Uterus (tissue), 2 donors: ENCODE data around the gene YBEY.

Experiments used
- CTCF ChIP-seq, 4 experiments: fragments of 200-600 bp in 2 of 4; fragments of 450-650 bp in 2 of 4; sonication (generic) in 2 of 4; IDR thresholded peaks; one replicate each; pipeline ENCODE4 v1.5.1; 2016 to 2019; ENCODE audit warnings: antibody characterized with exemption in 4 of 4, mild to moderate bottlenecking in 2 of 4, moderate library complexity in 1 of 4
- POLR2A ChIP-seq, 2 donors: fragments of 450-650 bp; IDR thresholded peaks; one replicate each; pipeline ENCODE4 v1.6.1; 2016; ENCODE audit warnings: antibody characterized with exemption in 2 of 2, mild to moderate bottlenecking in 1 of 2, moderate library complexity in 1 of 2

GRCh38 chr21:46243960-46244361 lies 42.2 kb upstream of the YBEY start:
- TF ChIP-seq POLR2A (IDR thresholded peaks at IDR 0.05) (no peak), CTCF (IDR thresholded peaks at IDR 0.05) (no peak)
